HL-60 (cell line): ENCODE measurements around the gene DGKH.

ENCODE experiments used
- GABPA ChIP-seq: IDR thresholded peaks from 2 replicates; pipeline ENCODE4 v1.6.1; 2012; ENCODE audit warnings: low read depth
- POLR2AphosphoS5 ChIP-seq: IDR thresholded peaks from 2 replicates; pipeline ENCODE4 v1.6.1; 2012; ENCODE audit warnings: low read depth
- SPI1 ChIP-seq: IDR thresholded peaks from 2 replicates; pipeline ENCODE4 v1.6.1; 2012; ENCODE audit warnings: low read depth, mild to moderate bottlenecking, borderline replicate concordance
- TF ChIP-seq, protein P1 (sequence below): IDR thresholded peaks from one replicate; pipeline ENCODE4 v1.5.1; 2011; ENCODE audit warnings: low read length, control low read depth, inconsistent platforms; ENCODE audit not compliant: insufficient read depth
- TF ChIP-seq, protein P2 (sequence below): IDR thresholded peaks from 2 replicates; pipeline ENCODE4 v1.6.1; 2012; ENCODE audit warnings: low read depth; ENCODE audit not compliant: insufficient replicate concordance

DNA sequence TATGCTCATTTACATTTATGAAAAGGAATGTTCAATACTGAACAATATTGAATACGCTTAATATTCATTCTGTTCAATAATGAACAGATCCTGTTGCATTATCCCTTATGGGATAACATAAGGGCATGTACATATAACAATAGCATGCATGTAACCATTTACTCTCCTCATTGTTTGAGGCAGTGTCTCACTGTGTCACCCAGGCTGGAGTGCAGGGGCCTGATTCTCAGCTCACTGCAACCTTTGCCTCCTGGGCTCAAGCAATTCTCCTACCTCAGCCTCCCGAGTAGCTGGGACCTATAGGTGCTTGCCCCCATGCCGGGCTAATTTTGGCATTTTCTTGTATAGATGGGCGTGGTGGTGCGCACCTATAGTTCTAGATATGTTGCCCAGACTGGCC, 4.8 kb upstream of the DGKH start:
- TF ChIP-seq, protein P1, sequence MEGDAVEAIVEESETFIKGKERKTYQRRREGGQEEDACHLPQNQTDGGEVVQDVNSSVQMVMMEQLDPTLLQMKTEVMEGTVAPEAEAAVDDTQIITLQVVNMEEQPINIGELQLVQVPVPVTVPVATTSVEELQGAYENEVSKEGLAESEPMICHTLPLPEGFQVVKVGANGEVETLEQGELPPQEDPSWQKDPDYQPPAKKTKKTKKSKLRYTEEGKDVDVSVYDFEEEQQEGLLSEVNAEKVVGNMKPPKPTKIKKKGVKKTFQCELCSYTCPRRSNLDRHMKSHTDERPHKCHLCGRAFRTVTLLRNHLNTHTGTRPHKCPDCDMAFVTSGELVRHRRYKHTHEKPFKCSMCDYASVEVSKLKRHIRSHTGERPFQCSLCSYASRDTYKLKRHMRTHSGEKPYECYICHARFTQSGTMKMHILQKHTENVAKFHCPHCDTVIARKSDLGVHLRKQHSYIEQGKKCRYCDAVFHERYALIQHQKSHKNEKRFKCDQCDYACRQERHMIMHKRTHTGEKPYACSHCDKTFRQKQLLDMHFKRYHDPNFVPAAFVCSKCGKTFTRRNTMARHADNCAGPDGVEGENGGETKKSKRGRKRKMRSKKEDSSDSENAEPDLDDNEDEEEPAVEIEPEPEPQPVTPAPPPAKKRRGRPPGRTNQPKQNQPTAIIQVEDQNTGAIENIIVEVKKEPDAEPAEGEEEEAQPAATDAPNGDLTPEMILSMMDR = no peak
- TF ChIP-seq GABPA (no peak), POLR2AphosphoS5 (no peak), SPI1 (no peak)
- TF ChIP-seq, protein P2, sequence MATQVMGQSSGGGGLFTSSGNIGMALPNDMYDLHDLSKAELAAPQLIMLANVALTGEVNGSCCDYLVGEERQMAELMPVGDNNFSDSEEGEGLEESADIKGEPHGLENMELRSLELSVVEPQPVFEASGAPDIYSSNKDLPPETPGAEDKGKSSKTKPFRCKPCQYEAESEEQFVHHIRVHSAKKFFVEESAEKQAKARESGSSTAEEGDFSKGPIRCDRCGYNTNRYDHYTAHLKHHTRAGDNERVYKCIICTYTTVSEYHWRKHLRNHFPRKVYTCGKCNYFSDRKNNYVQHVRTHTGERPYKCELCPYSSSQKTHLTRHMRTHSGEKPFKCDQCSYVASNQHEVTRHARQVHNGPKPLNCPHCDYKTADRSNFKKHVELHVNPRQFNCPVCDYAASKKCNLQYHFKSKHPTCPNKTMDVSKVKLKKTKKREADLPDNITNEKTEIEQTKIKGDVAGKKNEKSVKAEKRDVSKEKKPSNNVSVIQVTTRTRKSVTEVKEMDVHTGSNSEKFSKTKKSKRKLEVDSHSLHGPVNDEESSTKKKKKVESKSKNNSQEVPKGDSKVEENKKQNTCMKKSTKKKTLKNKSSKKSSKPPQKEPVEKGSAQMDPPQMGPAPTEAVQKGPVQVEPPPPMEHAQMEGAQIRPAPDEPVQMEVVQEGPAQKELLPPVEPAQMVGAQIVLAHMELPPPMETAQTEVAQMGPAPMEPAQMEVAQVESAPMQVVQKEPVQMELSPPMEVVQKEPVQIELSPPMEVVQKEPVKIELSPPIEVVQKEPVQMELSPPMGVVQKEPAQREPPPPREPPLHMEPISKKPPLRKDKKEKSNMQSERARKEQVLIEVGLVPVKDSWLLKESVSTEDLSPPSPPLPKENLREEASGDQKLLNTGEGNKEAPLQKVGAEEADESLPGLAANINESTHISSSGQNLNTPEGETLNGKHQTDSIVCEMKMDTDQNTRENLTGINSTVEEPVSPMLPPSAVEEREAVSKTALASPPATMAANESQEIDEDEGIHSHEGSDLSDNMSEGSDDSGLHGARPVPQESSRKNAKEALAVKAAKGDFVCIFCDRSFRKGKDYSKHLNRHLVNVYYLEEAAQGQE = no peak
